ENCODE data around the gene PHF20.

DNA sequence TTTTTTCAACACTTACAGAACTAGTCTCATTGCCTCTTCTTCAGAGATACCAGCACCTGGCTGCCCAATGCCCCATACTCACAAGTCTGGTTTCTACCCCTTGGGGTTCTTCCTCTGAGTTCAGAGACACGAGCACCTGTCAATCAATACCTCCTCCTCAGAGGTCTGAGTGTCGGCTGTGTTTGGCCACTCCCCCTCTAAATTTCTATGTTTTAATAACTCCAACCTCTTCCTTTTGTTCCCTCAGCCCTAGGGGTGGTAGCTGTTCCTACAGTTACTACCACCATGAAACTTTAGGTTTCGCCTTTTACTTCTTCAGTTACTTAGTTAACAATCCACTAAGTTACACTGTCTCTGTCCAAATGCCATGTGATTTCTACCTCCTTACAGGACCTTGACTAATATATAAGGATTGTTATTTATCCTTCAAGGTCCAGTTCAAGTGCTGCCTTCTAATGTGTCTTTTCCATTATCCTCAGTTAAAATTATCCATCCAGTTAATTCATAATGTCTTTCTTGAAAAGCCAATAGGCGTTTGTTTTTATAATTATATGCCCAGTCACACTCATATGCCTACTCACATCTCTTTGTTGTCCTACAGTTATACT, 14.6 kb upstream of the PHF20 start:
- TF ChIP-seq, protein P1, sequence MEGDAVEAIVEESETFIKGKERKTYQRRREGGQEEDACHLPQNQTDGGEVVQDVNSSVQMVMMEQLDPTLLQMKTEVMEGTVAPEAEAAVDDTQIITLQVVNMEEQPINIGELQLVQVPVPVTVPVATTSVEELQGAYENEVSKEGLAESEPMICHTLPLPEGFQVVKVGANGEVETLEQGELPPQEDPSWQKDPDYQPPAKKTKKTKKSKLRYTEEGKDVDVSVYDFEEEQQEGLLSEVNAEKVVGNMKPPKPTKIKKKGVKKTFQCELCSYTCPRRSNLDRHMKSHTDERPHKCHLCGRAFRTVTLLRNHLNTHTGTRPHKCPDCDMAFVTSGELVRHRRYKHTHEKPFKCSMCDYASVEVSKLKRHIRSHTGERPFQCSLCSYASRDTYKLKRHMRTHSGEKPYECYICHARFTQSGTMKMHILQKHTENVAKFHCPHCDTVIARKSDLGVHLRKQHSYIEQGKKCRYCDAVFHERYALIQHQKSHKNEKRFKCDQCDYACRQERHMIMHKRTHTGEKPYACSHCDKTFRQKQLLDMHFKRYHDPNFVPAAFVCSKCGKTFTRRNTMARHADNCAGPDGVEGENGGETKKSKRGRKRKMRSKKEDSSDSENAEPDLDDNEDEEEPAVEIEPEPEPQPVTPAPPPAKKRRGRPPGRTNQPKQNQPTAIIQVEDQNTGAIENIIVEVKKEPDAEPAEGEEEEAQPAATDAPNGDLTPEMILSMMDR (IDR thresholded peaks at IDR 0.05) = no peak
- TF ChIP-seq POLR2AphosphoS5 (IDR thresholded peaks at IDR 0.05) = no peak

Measured in breast epithelium (tissue), 3 donors.